Heart right ventricle (tissue), 16 donors: ENCODE data around the gene HLA-DRB5. TPM values are rescaled to one million over a fixed set of nuclear protein-coding genes. Genes with fewer than 3 reads are reported as not detected.
A peak's percentile ranks its signal among the peaks of the same experiment; 100 is the strongest.

Experiments
- ATAC-seq, 8 donors: fragments of 200-7000 bp; cut with Tn5 transposase; one replicate each; pipeline ENCODE4 v1.9.1; 2020; ENCODE audit warnings: mild to moderate bottlenecking in 8 of 8, moderate library complexity in 8 of 8, moderate number of reproducible peaks in 1 of 8
- DNase-seq, 2 donors: peaks; one replicate each; pipeline ENCODE4 v3.0.0-alpha.2; 2020
- H3K27ac ChIP-seq, 10 donors: fragments of 200-600 bp; sonication (generic) in 2 of 10; one replicate each; pipeline versions ENCODE4 v1.5.0 to v1.8.0; 2020 to 2022; ENCODE audit warnings: mild to moderate bottlenecking in 3 of 10
- H3K27me3 ChIP-seq, 7 donors: fragments of 200-600 bp; one replicate each; pipeline ENCODE4 v1.8.0; 2021 to 2022; ENCODE audit warnings: mild to moderate bottlenecking in 2 of 7
- H3K36me3 ChIP-seq, 9 donors: fragments of 200-600 bp; sonication (generic) in 1 of 9; one replicate each; pipeline versions ENCODE4 v1.5.0 to v1.8.0; 2020 to 2022; ENCODE audit warnings: mild to moderate bottlenecking in 2 of 9
- H3K4me1 ChIP-seq, 9 donors: fragments of 200-600 bp; sonication (generic) in 1 of 9; one replicate each; pipeline versions ENCODE4 v1.5.0 to v1.8.0; 2020 to 2022; ENCODE audit warnings: mild to moderate bottlenecking in 4 of 9
- H3K4me3 ChIP-seq, 10 donors: fragments of 200-600 bp; sonication (generic) in 2 of 10; one replicate each; pipeline versions ENCODE4 v1.5.0 to v1.8.0; 2020 to 2022; ENCODE audit warnings: mild to moderate bottlenecking in 7 of 10, moderate library complexity in 2 of 10
- H3K9me3 ChIP-seq, 11 donors: fragments of 200-600 bp in 10 of 11; sonication (generic) in 2 of 11; one replicate each; pipeline versions ENCODE4 v1.5.0 to v1.8.0; 2013 to 2022; ENCODE audit warnings: mild to moderate bottlenecking in 2 of 11, control low read depth in 1 of 11, moderate library complexity in 1 of 11
- CTCF ChIP-seq, 9 donors: fragments of 200-600 bp; sonication (generic) in 2 of 9; IDR thresholded peaks; one replicate each; pipeline versions ENCODE4 v1.5.0 to v1.8.0; 2021 to 2022; ENCODE audit warnings: antibody characterized with exemption in 9 of 9, mild to moderate bottlenecking in 5 of 9, moderate library complexity in 1 of 9
- WGBS, 2 donors: extraction: QIAGEN DNeasy Blood & Tissue Kit; methylation state at CpG; one replicate each; pipeline ENCODE4 v1.1.7; 2013; ENCODE audit warnings: inconsistent platforms in 1 of 2; 5-methylcytosine and 5-hydroxymethylcytosine counted together
- intact Hi-C, 10 donors: fragments of 100-400 bp; cut with DNase I; formaldehyde crosslinking; loops; one replicate each; pipeline versions ENCODE4 v1.11.1 to v1.14.2; 2022
- polyA plus RNA-seq, 2 donors: library from polyadenylated mRNA; stranded (reverse); fragments of 200-250 nt; gene quantifications; one replicate each; pipeline ENCODE4 v1.2.3, GENCODE V29; 2013
- total RNA-seq, 10 donors: library from RNA; stranded (reverse); fragmentation: NEBNext Ultra II Directional in 3 of 10; extraction: Animal tissue kit (Norgen Biotek cat#: 25700) in 3 of 10; gene quantifications; one replicate each; pipeline versions ENCODE4 v1.2.1 to v1.2.4, GENCODE V29; 2021 to 2023
- donor health status: Arrhythmogenic right ventricular cardiomyopathy.
- donor health status: ischemic (EF 13 %, LVEDD 7.1; RV severe dilation, severe dysfunction).
- donor health status: healthy with polysubstance abuse.
- donor health status: DM: no; HTN: yes; CAD: no.
- donor health status: DM: no; HTN: no; CAD: no.
- donor health status: ischemic (EF 25% LVEDD 6.9; RV normal size, moderate dysfunction).
- donor health status: ischemic (EF 25% LVEDD 5.7; RV mildly dilated, moderate dysfunction).
- donor health status: healthy.
- donor health status: DM: yes; HTN: yes; CAD: no.
- donor health status: Ischemic cardiomyopathy.
- donor health status: ischemic (EF 35%, LVEDD 5.7; RV mildly dilated, moderate dysfunction).
- donor health status: nonischemic (EF 11% LVEDD 7.7; RV severe dilation, severe dysfunction).
- donor health status: DM: yes; HTN: yes; CAD: no.
- donor health status: PGD.
- donor health status: ischemic (EF 29% LVEDD 5.4; RV normal size, mild dysfunction).
- donor health status: nonischemic (EF 23%, LVEDD 6.1; RV moderate dilation, normal function).

HLA-DRB5 gene
- total and polyA plus RNA-seq, 12 donors = 0.29 to 109 (median 30.5) TPM

- H3K36me3 ChIP-seq = no peaks in the 10 kb centered on the region
- no peak overlapping the region for H3K27ac ChIP-seq
- peaks cover 0 to 7% (median 0%) of the 10 kb centered on the region in 7 donors for H3K27me3 ChIP-seq
- ATAC-seq (no peak), DNase-seq (no peak)
- 80% methylated on average over 2 of the region's 2 CpGs; no CpG with 5 or more reads in 1 of the 2 donors for WGBS, 2 donors
- no peak overlapping the region for H3K4me3 ChIP-seq
- intact Hi-C loops = no loop called here
- no peaks in the 10 kb centered on the region for H3K9me3 ChIP-seq
- no peaks in the 10 kb centered on the region for H3K4me1 ChIP-seq
- no peak for TF ChIP-seq CTCF (IDR thresholded peaks at IDR 0.05)
Measured at GRCh38 chr6:32562940-32563339, 32.9 kb upstream of the HLA-DRB5 start.

GRCh38 chr6:32559747-32560146, 29.7 kb upstream of the HLA-DRB5 start:
- Histone ChIP-seq H3K36me3 (no peaks in the 10 kb centered on the region), H3K9me3 (no peaks in the 10 kb centered on the region), H3K27ac (no peak overlapping the region), H3K4me1 (no peaks in the 10 kb centered on the region), H3K27me3 (peaks cover 0 to 7% (median 0%) of the 10 kb centered on the region in 7 donors), H3K4me3 (no peak overlapping the region)
- DNase-seq = no peak
- intact Hi-C loops = no loop called here
- no peak for TF ChIP-seq CTCF (IDR thresholded peaks at IDR 0.05)
- 77% methylated on average over 7 of the region's 7 CpGs; no CpG with 5 or more reads in 1 of the 2 donors for WGBS, 2 donors
- no peak for ATAC-seq

- intact Hi-C loops = no loop called here
- Histone ChIP-seq H3K4me3 (no peak overlapping the region), H3K27me3 (peaks cover 0 to under 1% (median 0%) of the 10 kb centered on the region in 7 donors), H3K4me1 (no peaks in the 10 kb centered on the region), H3K36me3 (no peaks in the 10 kb centered on the region), H3K9me3 (no peaks in the 10 kb centered on the region), H3K27ac (no peak overlapping the region)
- no peak for DNase-seq
- TF ChIP-seq CTCF (IDR thresholded peaks at IDR 0.05) = no peak
- peak in 1 of 8 donors; percentile 42 for ATAC-seq
- WGBS, 2 donors = 11 to 35% methylated on average over 10 to 13 of the region's 13 CpGs
Measured at GRCh38 chr6:32558426-32559057, 28.5 kb upstream of the HLA-DRB5 start.

GRCh38 chr6:32554116-32554965, 24.3 kb upstream of the HLA-DRB5 start:
- Histone ChIP-seq H3K9me3 (no peaks in the 10 kb centered on the region), H3K4me1 (no peaks in the 10 kb centered on the region), H3K36me3 (no peaks in the 10 kb centered on the region), H3K27me3 (no peaks in the 10 kb centered on the region), H3K4me3 (no peak overlapping the region), H3K27ac (no peak overlapping the region)
- no peak for TF ChIP-seq CTCF (IDR thresholded peaks at IDR 0.05)
- 55 to 65% methylated on average over 7 to 8 of the region's 9 CpGs for WGBS, 2 donors
- no peak for DNase-seq
- intact Hi-C loops = no loop called here
- no peak for ATAC-seq
